GM18498 (cell line): ENCODE measurements around the gene PARD6G.

Source experiments
- ATAC-seq: cut with Tn5 transposase; IDR thresholded peaks from one replicate; pipeline ENCODE4 v1.9.1; 2021; ENCODE audit warnings: mild to moderate bottlenecking, moderate library complexity; ENCODE audit not compliant: unreplicated experiment

PARD6G gene

DNA sequence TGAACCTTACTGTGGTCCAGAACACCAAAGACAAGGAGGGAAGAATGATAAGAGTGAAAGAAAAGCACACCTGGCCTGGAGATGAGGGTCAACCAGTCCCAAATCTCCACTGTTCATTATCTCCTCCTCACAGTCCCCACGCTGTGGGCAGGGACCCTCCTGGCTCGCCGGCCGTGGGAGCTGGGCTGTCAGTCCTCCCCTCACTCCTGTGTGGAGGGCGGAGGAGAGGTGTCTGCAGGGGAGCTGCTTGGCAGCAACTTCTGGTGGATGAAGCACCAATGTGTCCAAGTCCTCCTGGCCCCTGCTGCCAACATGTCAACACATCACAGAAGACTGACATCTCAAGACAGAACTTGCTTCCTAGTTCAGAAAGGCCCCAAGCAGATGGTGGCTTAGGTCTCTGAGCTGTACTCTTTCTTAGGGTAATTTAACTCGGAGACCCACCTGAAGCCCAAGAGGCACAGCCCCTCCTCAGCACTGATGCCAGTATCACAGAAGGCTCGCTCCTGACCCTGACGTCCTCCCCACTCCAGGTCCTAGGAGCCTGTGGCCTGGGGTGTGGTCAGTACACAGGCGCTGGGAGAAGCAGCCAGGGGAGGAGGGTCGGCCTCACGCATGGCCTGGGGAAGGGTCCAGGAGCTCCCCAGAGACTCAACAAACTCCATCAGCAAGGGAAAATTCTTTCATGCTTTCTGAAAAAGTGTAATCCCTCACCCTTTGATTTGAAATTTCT is 54.5 kb downstream of the PARD6G start:
- no peak for ATAC-seq

DNA sequence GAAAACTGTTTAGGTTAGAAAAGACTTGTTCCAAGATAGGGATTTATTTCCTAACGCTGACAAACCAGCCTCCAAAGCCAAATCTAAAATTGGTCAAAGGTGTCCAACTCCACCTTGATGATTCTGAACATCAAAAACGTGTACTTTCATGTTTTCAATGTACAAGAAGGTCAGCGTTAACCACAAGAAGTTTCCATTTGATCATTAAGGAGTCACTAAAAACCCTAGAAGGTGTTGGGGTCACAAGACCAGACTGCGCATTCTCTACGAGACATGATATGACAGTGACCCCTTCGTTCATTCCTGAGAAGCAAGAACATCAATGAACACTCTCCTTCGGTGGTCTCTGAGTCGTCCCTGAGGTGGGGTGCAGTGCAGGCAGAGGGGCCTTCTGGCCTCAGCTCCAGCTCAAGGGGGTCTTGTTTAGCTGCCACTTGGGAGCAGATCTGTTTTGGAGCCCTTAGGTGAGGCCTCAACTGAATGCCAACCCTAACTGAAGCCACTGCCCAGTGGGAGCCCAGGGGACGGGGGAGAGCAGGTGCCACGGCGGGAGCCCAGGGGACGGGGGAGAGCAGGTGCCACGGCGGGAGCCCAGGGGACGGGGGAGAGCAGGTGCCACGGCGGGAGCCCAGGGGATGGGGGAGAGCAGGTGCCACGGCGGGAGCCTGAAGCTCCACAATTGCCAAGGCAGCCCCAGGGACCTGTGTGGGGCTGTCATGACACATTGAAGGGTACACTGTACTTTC is 55.2 kb downstream of the PARD6G start:
- ATAC-seq = no peak

DNA sequence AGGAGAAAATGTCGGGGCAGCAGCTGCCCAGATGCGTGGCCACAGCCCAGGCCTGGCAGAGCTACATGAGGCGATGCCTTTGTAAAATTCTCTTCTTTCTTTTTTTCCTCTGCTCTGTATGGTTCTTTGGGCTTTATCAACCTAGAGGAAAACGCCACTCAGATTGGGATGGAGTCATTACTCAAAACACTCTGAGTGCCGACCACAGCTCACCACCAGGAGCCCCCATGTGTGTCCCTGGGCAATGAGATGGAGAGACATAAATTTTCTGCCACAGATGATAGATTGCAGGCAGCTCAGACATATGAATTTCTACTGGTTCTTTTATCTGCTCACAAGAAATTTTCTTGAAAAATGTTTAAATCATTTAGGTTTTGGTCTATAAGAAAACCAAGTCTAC is 56.0 kb downstream of the PARD6G start:
- ATAC-seq = no peak

DNA sequence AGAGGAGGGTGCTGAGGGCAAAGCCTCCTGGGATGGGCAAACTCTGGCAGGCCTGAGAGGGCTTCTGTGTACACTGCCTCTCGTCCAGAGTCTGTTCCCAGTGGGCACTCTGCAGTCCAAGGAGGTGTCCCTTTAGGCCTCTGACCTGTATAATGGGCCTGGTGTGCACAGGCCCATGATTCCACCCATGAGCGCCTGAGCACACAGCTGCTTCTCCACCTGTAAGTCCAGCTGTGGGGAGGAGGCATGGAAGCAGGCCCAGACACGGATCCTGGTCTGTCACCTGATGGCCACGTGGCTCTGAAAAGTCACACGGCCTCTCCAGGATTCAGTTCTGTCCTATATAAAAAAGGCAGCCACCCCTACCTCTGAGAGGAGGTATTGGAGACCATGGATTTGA is 57.0 kb downstream of the PARD6G start:
- ATAC-seq = no peak

DNA sequence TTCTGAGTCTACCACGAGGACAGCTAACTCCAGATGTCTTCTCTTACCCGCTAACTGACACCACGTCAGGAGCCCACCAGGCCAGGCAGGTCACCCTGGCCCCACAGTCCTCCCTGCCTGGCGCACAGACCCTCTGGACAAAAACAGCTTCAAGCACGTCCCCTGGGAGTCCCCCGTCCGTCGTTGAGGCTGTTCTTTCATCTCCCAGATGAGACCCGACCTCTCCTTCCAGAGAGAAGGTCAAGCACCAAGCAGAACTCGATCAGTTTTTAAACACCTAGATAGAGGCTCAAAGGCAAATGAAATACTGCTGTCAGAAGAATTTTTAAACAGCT is 57.8 kb downstream of the PARD6G start:
- no peak for ATAC-seq

DNA sequence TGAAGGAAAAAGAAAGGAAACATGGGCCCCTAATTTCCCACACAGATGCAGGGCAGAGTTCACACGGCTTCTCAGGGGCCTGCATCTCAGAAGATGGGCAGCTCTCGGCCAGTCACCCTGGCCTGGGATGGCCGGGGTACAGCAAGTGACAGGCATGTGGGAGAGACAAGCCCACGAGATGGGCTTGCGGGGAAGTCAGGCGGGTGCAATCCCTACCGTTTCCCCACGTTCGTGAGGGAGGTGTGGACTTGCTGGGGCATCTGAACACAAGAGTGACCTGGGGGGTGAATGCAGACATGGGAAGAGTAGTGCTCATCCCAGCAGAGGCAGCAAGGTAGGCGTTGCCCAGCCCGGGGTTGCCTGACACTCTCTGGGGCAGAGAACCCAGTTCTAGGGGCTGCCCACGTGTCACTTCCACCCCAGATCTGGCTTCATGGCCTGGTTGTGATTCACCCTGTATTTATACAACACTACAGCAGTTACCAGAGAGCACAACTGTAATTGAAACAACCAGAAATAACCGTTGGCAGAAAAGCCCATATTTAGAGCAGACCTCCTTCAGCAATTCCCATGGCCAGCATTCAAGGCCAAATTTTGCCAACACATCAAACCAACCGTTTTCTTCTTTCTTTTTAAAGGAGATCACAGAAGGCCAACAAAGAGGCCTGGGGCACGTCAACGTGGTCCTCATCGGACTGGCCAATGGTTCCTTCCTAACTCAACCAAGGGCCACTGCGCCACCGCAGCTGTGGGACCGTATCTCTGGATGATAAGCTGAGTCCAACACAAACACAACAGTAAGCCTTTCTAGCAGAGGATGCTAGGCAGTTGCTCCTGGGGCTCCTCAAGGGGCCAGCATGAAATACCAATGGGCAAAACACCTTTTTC is 58.4 kb downstream of the PARD6G start:
- ATAC-seq = no peak

DNA sequence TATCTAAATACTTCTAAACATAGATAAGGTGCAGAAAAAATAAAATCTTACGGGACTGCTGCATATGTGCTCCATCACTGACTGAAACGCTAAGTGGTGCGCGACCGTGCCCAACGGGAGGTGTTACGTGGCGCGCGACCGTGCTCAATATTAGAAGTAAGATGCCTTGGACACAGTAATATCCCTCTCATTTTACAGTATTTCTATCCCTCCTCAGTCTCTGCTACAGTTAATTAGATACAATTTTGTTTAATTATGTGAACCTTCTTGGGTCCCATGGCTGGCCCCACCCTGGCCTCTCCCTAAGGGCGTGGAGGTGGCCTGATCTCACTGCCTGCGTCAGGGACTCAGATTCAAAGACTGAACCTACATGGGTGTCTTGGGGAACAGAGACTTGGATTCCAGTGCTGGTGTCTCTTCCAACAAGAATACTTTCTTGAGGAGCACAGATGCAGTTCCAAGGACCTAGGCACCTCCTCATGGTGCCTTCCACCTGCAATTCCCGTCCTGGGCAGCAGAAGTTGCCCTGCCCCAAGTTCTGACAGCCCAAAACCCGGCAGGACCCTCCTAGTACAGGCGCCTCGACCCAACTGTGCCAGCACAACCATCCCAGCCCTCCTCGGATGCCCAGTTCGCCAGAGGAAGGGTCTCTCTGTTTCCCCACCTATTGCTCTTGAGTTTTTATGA is 59.2 kb downstream of the PARD6G start:
- no peak for ATAC-seq

DNA sequence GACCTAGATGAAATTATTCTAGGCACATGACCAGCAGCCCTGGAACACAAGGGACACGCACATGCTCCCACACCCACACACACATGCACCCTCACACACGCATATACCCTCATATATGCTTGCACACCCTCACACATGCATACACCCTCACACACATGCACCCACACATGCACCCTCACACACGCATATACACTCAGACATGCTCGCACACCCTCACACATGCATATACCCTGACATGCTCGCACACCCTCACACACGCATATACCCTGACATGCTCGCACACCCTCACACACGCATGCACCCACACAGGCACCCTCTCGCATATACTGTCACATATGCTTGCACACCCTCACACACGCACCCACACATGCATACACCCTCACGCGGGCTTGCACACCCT is 61.8 kb downstream of the PARD6G start:
- ATAC-seq = no peak

DNA sequence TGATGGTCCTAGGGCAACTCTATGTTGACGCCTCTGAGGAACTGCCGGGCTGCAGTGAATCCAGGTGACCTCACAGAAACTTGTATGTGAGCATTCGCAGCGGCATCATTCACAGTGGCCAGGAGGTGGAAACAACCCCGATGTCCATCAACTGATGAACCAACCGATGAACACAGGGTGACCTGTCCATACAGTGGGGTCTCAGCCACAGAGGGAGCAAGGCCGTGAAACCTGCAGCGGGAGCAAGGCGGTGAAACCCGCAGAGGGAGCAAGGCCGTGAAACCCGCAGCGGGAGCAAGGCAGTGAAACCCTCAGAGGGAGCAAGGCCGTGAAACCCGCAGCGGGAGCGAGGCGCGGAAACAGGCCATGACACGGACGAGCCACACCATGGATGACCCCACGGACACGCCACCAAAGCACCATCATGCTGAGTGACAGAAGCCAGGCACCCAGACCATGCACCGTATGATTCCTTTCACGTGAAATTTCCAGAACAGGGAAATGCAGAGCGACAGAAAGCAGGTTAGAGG is 63.0 kb downstream of the PARD6G start:
- no peak for ATAC-seq

DNA sequence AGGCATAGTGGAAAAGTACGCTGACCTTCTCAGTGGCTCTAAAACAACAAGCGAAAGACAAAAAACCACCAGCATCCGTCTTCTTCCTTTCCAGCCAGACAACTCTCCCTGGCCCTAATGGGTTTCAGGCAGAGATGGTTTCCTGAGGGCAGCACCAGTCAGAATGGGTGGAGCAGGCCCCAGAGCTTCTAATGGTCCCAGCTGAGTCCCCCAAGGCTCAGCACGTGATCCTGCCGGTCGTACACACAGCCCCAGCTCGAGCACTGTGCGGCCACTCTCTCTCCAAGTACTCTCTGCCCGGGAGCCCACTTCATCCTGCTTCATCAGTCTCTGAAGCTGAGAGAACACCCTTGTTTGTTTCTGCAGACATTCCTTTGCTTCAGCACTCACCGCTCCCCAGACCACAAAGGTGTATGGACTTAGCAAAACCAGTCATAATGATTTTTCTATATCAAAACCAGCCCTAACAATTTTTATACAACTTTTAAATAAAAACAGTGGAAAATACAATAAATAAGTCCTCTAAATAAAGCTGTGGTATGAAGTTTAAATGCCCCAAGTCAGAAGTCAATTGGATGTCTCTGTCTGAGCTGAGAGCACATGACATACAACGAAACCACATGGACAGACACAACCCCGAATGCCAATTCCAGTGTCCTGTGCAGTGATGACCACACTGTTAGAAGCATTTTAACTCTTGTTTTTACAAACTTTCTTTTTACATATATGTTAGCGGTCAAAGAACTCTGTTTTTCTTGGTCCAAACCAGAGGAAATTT is 63.9 kb downstream of the PARD6G start:
- no peak for ATAC-seq

DNA sequence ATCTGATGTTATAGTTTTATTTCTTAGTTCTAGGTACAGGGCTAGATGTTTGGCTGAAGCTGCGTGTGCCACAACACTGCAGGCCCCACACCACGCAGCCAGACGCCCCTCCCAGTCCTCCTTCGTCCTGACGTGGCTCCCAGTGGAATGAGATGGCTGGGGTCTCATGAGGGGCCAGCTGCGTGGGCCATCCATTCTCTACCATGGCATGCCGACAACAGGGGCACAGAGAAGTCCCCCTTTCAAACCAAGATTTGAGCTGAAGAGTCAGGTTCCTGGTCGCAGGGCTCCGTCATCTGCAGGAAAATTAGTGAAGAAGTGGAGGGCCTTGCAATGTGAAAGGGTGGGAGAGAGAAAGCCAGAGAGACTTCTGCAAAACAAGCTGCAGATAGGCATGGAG is 64.5 kb downstream of the PARD6G start:
- ATAC-seq = no peak

DNA sequence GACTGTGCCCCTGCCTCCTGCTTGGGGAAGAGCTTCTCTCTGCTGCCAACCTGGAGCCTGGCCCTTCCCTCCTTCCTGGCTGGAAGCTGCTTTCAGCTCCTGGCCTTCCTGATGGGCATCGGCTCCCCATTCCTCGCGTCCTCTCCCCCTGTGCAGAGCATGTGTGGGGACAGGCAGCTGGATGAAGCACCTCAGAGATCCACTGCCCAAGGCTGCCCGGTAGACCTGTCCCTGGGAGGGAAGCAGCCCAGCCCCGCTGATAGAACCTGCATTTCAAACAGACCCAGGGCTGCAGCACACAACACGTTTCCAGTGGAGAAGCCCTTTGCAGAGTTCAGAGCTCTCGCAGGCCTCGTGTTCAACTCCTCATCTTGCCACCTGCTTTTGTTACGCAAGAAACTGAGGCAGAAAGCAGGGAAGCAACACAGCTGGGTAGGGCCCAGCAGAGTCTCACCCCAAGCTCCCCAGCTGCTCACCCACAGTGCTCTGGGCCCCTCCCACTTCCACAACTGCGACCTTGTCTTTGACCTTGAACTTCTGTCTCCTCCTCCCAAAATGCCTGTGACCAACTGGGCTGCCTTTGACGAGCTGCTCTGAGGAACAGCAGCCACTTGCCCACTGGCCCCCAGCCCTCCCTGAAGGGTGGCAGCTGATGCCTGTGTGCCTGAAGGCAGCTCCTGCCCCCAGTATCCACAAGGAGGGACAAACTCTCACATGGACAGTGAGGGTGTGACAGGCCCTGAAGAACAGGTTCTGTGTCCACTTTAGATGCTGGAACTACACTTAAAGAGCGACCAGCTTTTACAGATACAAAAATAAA is 65.5 kb downstream of the PARD6G start:
- ATAC-seq = no peak

DNA sequence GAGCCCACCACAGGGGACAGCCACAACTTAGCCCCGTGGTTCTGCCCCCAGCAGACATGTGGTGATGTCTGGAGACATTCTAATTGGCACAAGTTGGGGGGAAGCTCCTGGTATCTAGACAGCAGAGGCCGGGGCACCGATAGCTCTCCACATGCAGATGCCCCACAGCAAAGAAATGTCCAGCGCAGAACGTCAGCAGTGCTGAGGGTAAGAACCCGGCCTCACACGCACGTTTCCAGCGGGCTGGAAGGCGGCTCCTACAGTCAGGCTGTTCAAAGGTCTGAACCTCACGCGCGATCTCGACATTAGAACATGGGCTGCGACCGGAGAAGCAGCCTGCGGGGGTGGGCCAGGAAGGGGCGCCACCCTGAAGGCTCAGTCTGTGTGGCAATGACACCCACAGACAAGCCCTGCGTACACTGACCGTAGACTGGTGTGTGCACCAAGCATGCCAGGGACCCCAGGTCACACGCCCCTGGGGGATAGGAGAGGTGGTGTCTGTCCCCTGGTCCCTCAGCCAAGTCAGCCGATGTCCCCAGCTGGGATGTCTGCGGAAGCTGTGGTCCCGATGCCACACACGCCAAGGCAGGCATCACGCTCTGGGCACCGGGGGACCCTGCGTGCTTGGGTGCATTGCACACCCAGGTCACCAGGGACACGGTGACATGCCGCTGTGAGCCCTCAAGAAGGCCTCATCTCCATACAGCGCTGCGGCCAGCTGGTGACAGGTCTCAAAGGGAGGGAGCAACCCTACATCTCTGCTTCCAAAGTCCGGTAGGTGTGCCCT is 66.3 kb downstream of the PARD6G start:
- ATAC-seq = no peak

DNA sequence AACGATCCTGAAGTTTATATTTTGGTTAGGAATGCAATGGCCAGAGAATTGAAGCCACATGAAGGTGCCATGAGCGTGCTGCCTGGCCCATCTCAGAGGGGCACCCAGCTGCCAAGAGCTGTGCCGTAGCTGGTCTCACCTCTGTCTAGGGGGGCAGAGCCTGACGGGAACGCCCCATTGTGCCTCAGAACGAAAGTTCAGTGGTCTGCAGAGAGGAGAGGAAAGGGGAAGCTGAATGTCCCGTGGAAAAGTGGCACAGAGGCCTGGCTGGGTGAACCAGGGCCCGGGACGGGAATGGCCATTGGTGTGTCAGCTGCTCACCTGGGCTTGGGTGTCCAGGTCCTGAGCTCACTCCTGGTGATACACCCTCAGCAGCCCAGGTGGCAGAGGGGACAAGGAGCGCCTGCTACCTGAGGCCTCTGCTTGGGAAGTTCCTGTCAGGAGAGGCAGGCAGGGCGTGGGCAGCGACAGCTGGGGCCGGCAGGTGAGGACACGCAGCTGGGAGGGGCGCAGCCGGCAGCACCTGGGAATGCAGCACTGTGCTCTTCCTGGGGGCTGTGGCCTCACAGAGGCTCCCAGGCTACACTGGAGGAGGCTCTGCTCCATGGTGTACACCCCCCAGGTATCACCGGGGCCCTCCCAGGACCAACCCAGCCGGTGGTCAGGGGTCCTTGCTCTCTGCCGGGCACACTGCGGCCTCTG is 67.3 kb downstream of the PARD6G start:
- ATAC-seq = no peak

DNA sequence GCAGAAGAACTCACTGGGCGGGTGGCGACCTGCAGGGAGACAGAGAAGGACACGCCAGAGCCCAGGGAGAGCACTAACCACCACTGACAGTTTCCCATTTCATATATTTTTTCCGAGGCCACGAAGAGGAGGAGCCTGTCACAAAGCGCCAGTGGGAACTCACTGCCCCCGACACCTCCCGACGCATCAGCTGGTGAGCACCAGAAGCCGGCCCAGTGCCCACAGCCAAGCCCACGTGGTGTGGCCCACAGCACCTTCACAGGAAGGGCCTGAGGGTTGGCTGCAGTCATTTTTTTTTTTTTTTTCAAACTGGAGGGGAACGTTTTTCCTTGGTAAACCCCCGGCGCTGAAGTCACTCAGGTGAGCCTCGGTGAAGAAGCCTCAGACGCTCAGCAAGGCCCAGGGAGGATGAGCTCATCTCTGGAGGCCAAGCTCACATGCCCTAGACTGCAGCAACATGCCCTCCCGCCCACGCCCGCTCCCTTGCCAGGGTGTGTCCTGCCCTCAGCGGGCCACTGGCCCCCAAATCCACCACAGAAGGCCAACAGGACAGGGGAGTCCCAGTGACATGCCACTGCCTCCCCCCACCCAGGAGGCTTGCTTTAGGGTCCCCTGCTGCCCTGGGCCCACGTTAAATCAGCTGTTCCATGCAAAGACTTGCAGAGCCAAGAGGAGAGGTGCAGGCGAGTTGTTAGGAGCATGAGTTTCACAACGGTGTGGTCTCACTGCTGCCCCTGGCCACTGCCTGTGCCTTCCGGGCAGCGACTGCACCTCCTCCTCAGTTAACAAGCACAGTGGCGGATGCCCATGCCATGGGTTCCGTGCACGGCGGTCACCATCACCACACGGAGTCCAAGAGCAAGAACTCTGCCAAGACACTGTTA is 68.1 kb downstream of the PARD6G start:
- ATAC-seq = no peak

DNA sequence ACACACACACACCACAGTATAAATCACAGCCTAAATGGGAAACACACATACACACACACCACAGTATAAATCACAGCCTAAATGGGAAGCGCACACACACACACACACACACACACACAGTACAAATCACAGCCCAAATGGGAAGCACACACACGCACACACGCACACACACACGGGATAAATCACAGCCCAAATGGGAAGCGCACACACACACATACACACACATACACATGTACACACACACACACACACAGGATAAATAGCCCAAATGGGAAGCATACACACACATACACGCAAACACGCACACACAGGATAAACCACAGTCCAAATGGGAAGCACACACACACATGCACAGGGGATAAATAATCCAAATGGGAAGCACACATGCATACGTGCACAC is 70.2 kb downstream of the PARD6G start:
- ATAC-seq = no peak
